KMS-11 (cell line): Measurements from ENCODE around the gene COX4I1.

ENCODE experiments used
- H2AFZ ChIP-seq: fragments of 200-600 bp; sonication (generic); 2 replicates; pipeline ENCODE4 v1.6.1; 2016; ENCODE audit warnings: antibody characterized with exemption, mixed run types, low read depth
- H3K27ac ChIP-seq: fragments of 200-600 bp; sonication (generic); 2 replicates; pipeline ENCODE4 v1.6.1; 2016; ENCODE audit warnings: mild to moderate bottlenecking, mixed run types
- H3K27me3 ChIP-seq: fragments of 200-600 bp; sonication (generic); 2 replicates; pipeline ENCODE4 v1.6.1; 2017; ENCODE audit warnings: mild to moderate bottlenecking, low read depth, mixed run types, moderate library complexity; ENCODE audit not compliant: insufficient read depth
- H3K36me3 ChIP-seq: fragments of 200-600 bp; sonication (generic); 2 replicates; pipeline ENCODE4 v1.6.1; 2017; ENCODE audit warnings: mild to moderate bottlenecking, mixed run types; ENCODE audit not compliant: insufficient read depth
- H3K4me1 ChIP-seq: fragments of 200-600 bp; sonication (generic); 2 replicates; pipeline ENCODE4 v1.6.1; 2016; ENCODE audit warnings: mild to moderate bottlenecking, low read depth, mixed run types; ENCODE audit not compliant: poor library complexity, severe bottlenecking
- H3K4me2 ChIP-seq: fragments of 200-600 bp; sonication (generic); 2 replicates; pipeline ENCODE4 v1.7.0; 2016; ENCODE audit warnings: mild to moderate bottlenecking, mixed run types
- H3K4me3 ChIP-seq: fragments of 200-600 bp; sonication (generic); IDR thresholded peaks from 2 replicates; pipeline ENCODE4 v1.6.1; 2017; ENCODE audit warnings: low read depth, low read length, mixed read lengths; ENCODE audit not compliant: insufficient read depth
- H3K79me2 ChIP-seq: fragments of 200-600 bp; sonication (generic); 2 replicates; pipeline ENCODE4 v1.6.1; 2016; ENCODE audit warnings: low read depth, mixed run types; ENCODE audit not compliant: insufficient read depth
- H3K9ac ChIP-seq: fragments of 200-600 bp; sonication (generic); 2 replicates; pipeline ENCODE4 v1.6.1; 2016; ENCODE audit warnings: mild to moderate bottlenecking, mixed run types
- H4K20me1 ChIP-seq: fragments of 200-600 bp; sonication (generic); 2 replicates; pipeline ENCODE4 v1.6.1; 2016; ENCODE audit warnings: mild to moderate bottlenecking, mixed run types; ENCODE audit not compliant: insufficient read depth
- CTCF ChIP-seq: fragments of 200-600 bp; sonication (generic); conservative IDR thresholded peaks from 2 replicates; pipeline ENCODE4 v1.6.1; 2017; ENCODE audit warnings: low read depth, mild to moderate bottlenecking, antibody characterized with exemption, low read length, moderate library complexity, mixed read lengths

Gene COX4I1

GRCh38 chr16:85799497-85800320 is at the start of gene COX4I1, which contains the start of gene EMC8:
Gene COX4I1 (plus strand): TSS chr16:85799695. CDS start chr16:85801206, 1,511 bp downstream.
Gene EMC8 (minus strand): TSS chr16:85799544. CDS start chr16:85799295, 249 bp downstream.
- H3K27ac ChIP-seq = peak within 1 kb of the TSS; percentile 85
- peak within 1 kb of the TSS; percentile 50 for H2AFZ ChIP-seq
- H3K27me3 ChIP-seq = no peaks in the 10 kb centered on the region
- H4K20me1 ChIP-seq = no peaks in the 10 kb centered on the region
- no peak for TF ChIP-seq CTCF
- H3K4me2 ChIP-seq = peak within 1 kb of the TSS; percentile 98
- no peak within 1 kb of the TSS for H3K4me3 ChIP-seq
- peaks cover 11% of the 10 kb centered on the region; the same call in 1 of the 2 replicates for H3K36me3 ChIP-seq
- peaks cover 18% of the 10 kb centered on the region for H3K4me1 ChIP-seq
- peaks cover 74% of the 10 kb centered on the region for H3K79me2 ChIP-seq
- H3K9ac ChIP-seq = peak within 1 kb of the TSS; percentile 96

- H3K9ac ChIP-seq = no peak overlapping the region
- no peak overlapping the region for H3K4me2 ChIP-seq
- H2AFZ ChIP-seq = no peak overlapping the region
- no peaks in the 10 kb centered on the region for H3K36me3 ChIP-seq
- no peak overlapping the region for H3K27ac ChIP-seq
- H4K20me1 ChIP-seq = no peaks in the 10 kb centered on the region
- peaks cover 7% of the 10 kb centered on the region for H3K4me1 ChIP-seq
- TF ChIP-seq CTCF = no peak
- no peak overlapping the region for H3K4me3 ChIP-seq
- H3K79me2 ChIP-seq = no peaks in the 10 kb centered on the region
- H3K27me3 ChIP-seq = peaks cover 80% of the 10 kb centered on the region
Measured at GRCh38 chr16:85749771-85750145, 49.7 kb upstream of the COX4I1 start.

GRCh38 chr16:85750146-85750826 is 49.2 kb upstream of the COX4I1 start:
- Histone ChIP-seq H3K27ac (no peak overlapping the region), H3K9ac (no peak overlapping the region), H2AFZ (peak overlapping the region; percentile 10; the same call in 1 of the 2 replicates), H3K79me2 (no peaks in the 10 kb centered on the region), H3K36me3 (no peaks in the 10 kb centered on the region), H4K20me1 (no peaks in the 10 kb centered on the region), H3K4me1 (peaks cover 7% of the 10 kb centered on the region), H3K4me2 (no peak overlapping the region; the same call in 1 of the 2 replicates), H3K4me3 (no peak overlapping the region), H3K27me3 (peaks cover 79% of the 10 kb centered on the region)
- no peak for TF ChIP-seq CTCF

GRCh38 chr16:85750827-85751697 is 48.4 kb upstream of the COX4I1 start, which contains the start of gene C16orf74:
Gene C16orf74 (minus strand): TSS chr16:85751096. CDS start chr16:85735217, 15,879 bp downstream.
- no peaks in the 10 kb centered on the region for H4K20me1 ChIP-seq
- no peak within 1 kb of the TSS for H3K4me3 ChIP-seq
- H3K36me3 ChIP-seq = no peaks in the 10 kb centered on the region
- H3K9ac ChIP-seq = no peak within 1 kb of the TSS
- H3K27ac ChIP-seq = no peak within 1 kb of the TSS
- H3K4me2 ChIP-seq = no peak within 1 kb of the TSS; the same call in 1 of the 2 replicates
- H3K27me3 ChIP-seq = peaks cover 77% of the 10 kb centered on the region
- peak within 1 kb of the TSS; percentile 10; the same call in 1 of the 2 replicates for H2AFZ ChIP-seq
- no peaks in the 10 kb centered on the region for H3K79me2 ChIP-seq
- peaks cover 7% of the 10 kb centered on the region for H3K4me1 ChIP-seq
- TF ChIP-seq CTCF = no peak
